ENCODE results near the gene TMEM223.
"Not testable (repeated sequence)": the region's sequence is repeated elsewhere in the genome, so short reads cannot be mapped to it uniquely, and the experiment has no call there.

TMEM223 gene

GRCh38 chr11:62804310-62805075 lies 12.7 kb upstream of the TMEM223 start:
- FAIRE-seq (no peak), DNase-seq (ENCODE audit: insufficient read length, low spot score) (no peak)

DNA sequence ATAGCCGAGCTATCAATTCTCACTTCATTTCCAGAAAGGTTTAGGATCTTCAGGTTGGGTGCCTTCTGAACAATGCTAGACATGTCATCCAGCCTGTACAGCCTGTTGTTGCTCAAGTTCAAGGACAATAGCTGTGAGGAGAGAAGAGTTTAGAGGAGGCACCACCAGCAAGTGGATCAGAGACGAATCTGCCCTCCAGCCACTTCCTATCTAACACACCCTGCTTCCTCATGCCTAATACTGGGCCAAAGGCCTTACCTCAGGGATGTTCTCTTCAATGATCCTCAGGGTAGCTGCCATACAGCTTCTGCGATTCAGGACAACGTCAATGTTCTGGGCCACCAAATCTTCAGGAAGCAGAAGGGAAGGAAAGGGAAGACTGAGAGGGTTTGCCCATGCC lies 9.3 kb upstream of the TMEM223 start:
- FAIRE-seq = no peak
- no peak for DNase-seq (ENCODE audit: insufficient read length, low spot score)

DNA sequence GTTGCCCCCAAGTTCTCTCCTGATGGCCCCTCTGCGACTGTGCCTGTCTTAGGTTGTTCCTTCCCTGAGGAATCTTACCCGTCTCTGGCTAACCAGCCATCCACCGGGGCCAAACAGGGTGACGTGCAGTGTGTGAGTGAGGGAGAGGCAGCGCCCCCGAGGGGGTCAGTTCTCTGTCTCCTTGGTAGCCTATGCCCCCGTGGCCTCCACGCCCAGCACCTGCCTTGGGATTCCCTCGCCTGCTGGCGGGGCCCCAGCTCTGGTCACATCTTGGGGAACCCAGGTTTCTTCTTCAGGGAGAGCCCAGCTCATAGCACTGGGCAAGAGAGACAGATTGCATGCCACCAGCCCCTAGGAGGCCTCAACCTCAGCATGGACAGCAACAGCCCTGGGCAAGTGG lies 7.7 kb upstream of the TMEM223 start:
- FAIRE-seq = no peak

DNA sequence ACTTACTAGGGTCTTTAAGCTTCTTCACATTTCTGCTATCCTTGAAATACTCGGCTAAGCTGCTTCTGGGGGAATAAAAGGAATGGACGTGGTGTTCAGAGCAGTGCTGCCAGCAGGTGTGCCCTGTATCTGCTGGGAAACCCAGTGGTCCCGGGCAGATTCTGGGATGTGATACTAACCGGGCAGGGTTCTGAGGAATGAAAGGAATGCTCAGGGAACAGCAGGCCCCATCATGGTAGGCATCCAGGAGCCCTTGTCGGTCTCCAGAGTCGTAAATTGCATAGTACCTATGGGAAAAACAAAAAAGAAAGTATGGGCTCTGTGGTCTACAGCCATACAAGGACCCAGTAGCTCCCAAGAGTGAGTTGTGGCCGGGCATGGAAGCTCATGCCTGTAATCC lies 4.5 kb upstream of the TMEM223 start:
- no peak for DNase-seq (ENCODE audit: insufficient read length, low spot score)
- no peak for FAIRE-seq

More for the DNA sequence above, 7.7 kb upstream of the TMEM223 start:
- no peak for DNase-seq (ENCODE audit: insufficient read length, low spot score)

DNA sequence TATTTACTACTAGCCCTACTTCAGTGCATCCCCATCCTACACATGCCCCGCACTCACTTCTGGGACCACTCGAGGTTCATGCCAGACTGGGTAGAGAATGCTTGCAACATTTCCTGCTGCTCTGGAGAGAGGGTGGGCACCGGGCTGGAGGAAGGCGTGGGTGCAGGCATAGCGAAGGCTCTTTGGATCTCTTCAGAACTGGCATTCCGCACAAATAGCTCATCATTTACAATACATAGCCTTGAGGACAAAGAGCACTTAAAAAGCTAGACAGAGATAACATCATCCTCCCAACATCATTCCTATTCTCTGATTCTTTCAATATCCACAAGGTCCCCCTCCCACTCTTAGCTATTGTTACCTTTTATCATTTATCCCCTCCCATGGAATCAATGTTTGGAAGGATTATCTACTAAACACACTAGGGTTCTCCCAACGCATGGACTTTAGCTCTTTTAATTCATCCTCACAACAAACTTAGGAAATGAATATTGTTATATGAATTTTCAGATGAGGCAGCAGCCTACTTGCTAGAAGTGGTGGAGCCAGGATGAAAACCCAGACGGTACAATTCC lies 2.5 kb upstream of the TMEM223 start:
- DNase-seq (ENCODE audit: insufficient read length, low spot score) = no peak

DNA sequence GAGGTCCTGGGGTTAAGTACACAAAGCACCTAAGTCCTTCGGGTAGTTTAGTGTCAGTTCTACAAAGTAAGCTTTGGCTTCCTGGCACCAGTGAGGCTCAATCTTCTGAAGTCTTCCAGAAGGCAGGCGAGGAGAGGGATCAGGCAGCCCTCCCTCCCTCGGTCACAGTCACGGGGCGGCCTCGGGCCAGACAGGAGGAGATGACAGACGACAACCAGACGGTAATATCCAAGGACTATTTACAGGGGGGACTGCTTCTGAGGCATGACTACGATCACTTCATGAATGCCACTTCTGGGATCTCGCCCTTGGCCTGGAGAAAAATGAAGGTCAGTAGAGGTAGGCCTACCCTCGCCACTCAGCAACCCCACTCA lies 383 bp upstream of the TMEM223 start:
- DNase-seq (ENCODE audit: insufficient read length, low spot score) (no peak), FAIRE-seq (no peak)

More for the DNA sequence above, 2.5 kb upstream of the TMEM223 start:
- FAIRE-seq = no peak

DNA sequence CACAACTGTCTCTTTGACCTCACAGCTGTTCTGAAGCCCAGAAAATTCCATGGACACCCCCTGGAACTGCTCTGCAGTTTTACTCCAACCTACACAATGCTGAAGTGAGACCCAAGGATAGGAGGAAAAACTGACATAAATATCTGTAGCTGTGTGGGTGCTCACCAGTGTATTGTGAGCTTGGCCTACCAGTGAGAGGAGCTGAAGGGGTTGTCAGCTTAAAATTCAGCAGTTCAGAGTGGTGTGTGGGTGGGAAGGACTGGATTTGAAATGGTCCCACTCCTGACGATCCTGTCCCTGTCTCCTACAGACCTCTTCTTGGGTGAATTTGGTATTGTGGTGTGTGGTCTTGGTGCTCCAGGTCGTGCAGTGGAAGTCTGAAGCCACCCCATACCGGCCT lies 2.2 kb downstream of the TMEM223 start:
- FAIRE-seq = no peak
- no peak for DNase-seq (ENCODE audit: insufficient read length, low spot score)

DNA sequence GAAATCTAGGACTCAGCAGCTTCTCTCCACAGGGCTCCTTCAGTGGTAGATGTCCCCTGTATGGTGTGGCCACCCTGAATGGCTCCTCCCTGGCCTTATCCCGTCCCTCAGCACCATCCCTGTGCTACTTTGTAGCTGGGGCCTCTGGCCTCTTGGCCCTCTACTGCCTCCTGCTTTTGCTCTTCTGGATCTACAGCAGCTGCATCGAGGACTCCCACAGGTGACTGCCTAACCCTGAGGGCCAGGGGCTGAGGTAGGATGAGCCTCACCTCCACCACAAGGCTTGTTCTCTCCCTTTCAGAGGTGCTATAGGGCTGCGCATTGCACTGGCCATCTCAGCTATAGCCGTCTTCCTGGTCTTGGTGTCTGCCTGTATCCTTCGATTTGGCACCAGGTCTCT lies 2.8 kb downstream of the TMEM223 start:
- FAIRE-seq = no peak
- no peak for DNase-seq (ENCODE audit: insufficient read length, low spot score)

GRCh38 chr11:62787005-62787759 lies 4.6 kb downstream of the TMEM223 start, which contains the start of gene TMEM179B:
Gene TMEM179B (plus strand): TSS chr11:62787402. CDS start chr11:62787432, 30 bp downstream.
- FAIRE-seq (peak; percentile 51), DNase-seq (ENCODE audit: insufficient read length, low spot score) (peak; percentile 94)

DNA sequence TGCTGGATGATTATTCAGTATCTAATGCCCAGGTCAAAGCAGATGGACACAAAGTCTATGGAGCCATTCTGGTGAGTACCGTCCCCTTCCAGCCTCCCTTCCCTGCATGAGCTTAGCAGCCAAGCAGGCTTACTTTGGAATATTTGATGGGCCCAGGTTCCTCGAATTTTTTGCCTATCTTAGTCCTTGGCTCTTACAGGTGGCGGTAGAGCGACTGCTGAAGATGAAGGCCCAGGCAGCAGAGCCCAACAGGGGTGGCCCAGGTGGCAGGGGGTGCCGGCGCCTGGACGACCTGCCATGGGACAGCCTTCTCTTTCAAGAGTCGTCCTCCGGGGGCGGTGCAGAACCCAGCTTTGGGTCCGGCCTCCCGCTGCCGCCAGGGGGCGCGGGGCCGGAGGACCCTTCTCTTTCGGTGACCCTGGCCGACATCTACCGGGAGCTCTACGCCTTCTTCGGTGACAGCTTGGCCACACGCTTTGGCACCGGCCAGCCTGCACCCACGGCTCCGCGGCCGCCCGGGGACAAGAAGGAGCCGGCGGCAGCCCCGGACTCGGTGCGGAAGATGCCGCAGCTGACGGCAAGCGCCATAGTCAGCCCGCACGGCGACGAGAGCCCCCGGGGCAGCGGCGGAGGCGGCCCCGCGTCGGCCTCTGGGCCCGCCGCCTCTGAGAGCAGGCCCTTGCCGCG lies 5.3 kb downstream of the TMEM223 start:
- FAIRE-seq = no peak
- peak; percentile 90 for DNase-seq (ENCODE audit: insufficient read length, low spot score)

DNA sequence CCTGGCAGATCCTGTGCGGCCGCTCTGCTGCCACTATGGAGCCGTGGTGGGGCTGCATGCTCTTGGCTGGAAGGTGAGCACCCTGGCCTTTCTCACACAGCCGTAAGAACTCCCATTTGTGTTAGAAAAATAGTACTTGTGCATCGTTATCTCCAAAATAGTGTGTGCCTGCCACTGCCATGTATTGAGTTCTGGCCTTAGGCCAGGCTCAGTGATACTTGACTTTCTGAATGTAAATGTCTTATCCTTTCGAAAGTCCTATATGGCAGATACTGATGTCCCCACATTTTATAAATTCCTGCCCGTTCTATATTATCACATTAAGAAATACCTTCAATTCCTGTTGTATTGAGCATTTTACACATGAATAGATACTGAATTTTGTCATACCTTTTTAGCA lies 9.1 kb downstream of the TMEM223 start:
- DNase-seq (ENCODE audit: insufficient read length, low spot score) (no peak), FAIRE-seq (no peak)

DNA sequence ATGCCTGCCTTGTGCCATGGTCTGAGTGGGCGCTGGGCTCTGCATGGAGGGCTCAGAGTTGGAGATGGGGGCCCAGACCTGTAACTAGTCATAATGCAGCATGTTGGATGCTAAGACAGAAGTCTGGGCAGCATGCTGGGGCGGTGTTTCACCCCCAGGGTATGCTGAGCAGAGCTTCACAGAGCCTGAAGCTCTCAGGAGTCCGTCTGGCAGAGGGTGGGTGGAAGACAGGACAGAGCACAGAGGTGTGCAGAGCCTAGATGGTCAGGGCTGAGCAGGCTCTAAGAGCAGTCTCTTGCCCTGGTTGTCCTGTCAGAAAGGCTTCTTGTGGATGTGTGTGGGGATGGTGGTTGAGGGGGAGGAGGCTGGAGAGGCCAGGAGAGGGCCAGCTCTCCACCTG lies 13.4 kb downstream of the TMEM223 start:
- DNase-seq (ENCODE audit: insufficient read length, low spot score) = no peak
- no peak for FAIRE-seq

DNA sequence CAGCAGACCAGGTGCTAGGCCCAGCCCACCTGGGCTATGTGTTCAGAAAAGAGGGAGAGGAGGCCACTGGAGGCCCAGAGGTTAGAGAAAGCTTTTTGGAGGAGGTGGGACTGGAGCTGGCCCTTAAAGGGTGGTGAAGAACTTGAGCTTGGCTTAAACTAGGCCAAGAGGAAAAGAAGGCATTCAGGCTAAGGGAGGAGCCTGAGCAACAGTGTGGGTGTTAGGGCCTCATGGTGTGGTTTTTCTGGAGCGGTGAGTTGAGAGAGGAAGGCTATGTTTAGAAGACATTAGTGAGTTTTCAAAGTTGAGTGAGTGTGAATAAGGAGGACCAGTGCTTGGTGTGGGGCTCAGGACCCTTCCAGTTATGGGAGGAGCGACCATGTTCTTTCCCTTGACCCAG lies 14.4 kb downstream of the TMEM223 start:
- no peak for DNase-seq (ENCODE audit: insufficient read length, low spot score)
- FAIRE-seq = no peak

GRCh38 chr11:62775646-62776045 lies 16.2 kb downstream of the TMEM223 start:
- FAIRE-seq (no peak), DNase-seq (ENCODE audit: insufficient read length, low spot score) (no peak)

GRCh38 chr11:62774407-62774806 lies 17.4 kb downstream of the TMEM223 start:
- DNase-seq (ENCODE audit: insufficient read length, low spot score) (no peak), FAIRE-seq (no peak)

- FAIRE-seq (peak; percentile 51), DNase-seq (ENCODE audit: insufficient read length, low spot score) (peak; percentile 96)
Observed at GRCh38 chr11:62771144-62772021, 20.4 kb downstream of the TMEM223 start, which contains the start of gene TAF6L. Gene TAF6L (plus strand): TSS chr11:62771396. CDS start chr11:62775784, 4,388 bp downstream.

GRCh38 chr11:62770778-62771143 lies 21.0 kb downstream of the TMEM223 start:
- DNase-seq (ENCODE audit: insufficient read length, low spot score) (no peak), FAIRE-seq (no peak)

- FAIRE-seq = not testable (repeated sequence)
Observed at GRCh38 chr11:62760867-62761227, 31.0 kb downstream of the TMEM223 start.

DNA sequence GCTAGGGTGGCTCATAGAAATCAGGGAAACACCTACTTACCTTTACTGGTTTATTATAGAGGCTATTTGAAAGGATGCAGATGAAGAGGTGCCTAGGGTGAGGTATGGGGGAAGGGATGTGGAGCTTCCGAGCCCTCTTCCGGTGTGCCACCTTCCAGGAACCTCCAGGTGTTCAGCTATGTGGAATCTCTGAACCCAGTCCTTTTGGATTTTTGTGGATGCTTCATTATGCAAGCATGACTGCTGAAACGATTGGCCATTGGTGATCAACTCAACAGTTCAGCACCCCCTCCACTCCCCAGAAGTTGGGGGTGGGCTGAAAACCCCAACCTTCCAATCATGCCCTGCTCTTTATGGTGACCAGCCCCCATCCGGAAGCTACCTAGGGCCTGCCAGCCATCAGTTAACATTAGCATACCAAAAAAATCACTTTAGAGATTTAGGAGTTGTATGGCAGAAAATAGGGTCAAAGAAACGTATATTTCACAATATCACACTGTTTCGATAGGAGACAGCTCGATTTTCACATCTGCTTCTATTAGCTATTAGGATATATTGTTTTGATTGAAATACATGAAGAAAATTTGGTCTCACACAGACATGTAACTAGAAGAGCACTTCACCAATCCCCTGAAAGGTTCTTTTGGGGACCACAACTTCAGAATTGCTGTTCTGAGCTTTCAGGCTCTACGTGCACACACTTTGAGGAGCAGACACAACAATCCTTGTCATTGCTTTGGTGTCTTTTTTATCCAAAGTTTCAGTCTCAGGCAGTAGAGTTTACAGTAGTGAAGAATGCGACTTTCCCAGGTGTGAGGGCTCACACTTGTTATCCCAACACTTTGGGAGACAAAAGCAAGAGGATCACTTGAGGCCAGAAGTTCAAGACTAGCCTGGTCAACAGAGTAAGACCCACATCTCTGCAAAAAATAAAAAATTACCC lies 33.7 kb downstream of the TMEM223 start:
- FAIRE-seq (no peak), DNase-seq (ENCODE audit: insufficient read length, low spot score) (no peak)

More at GRCh38 chr11:62760867-62761227, 31.0 kb downstream of the TMEM223 start:
- DNase-seq (ENCODE audit: insufficient read length, low spot score) = not testable (repeated sequence)
